Activated CD8-positive, alpha-beta T cell treated with anti-CD3 and anti-CD28 coated beads, Interleukin-2, amount 10 ng/mL, durations not matched to agents 7 days and 5 days (primary cell): ENCODE data around the gene APLF. TPM values are rescaled to one million over a fixed set of nuclear protein-coding genes. Genes with fewer than 3 reads are reported as not detected.
"Not testable (repeated sequence)": the region's sequence is repeated elsewhere in the genome, so short reads cannot be mapped to it uniquely, and the experiment has no call there.

Experiments
- ATAC-seq: fragments of 150-1000 bp; cut with Tn5 transposase; one replicate; pipeline ENCODE4 v1.10.0; 2021; ENCODE audit warnings: moderate library complexity
- CTCF ChIA-PET: fragments of 350-600 bp; sonication (Branson Sonifier 250); formaldehyde crosslinking; loops from one replicate; lab custom pipeline; 2021; ENCODE audit warnings: antibody characterized with exemption; lab: Charles Lee
- POLR2A ChIA-PET: fragments of 350-600 bp; sonication (Branson Sonifier 250); formaldehyde crosslinking; loops from one replicate; lab custom pipeline; 2021; ENCODE audit warnings: antibody characterized with exemption; lab: Charles Lee
- DNase-seq: peaks from one replicate; pipeline ENCODE4 v3.0.0-alpha.2; 2020
- H3K27ac Mint-ChIP-seq: one replicate; pipeline ENCODE4 v1.8.0; 2021; ENCODE audit warnings: mild to moderate bottlenecking, mixed read lengths
- H3K27me3 Mint-ChIP-seq: one replicate; pipeline ENCODE4 v1.8.0; 2021; ENCODE audit warnings: low read depth, mixed read lengths
- H3K36me3 Mint-ChIP-seq: one replicate; pipeline ENCODE4 v1.8.0; 2021; ENCODE audit warnings: low read depth, mixed read lengths
- H3K4me1 Mint-ChIP-seq: one replicate; pipeline ENCODE4 v1.8.0; 2021; ENCODE audit warnings: low read depth, mixed read lengths
- H3K4me3 Mint-ChIP-seq: one replicate; pipeline ENCODE4 v1.8.0; 2021; ENCODE audit warnings: mild to moderate bottlenecking, mixed read lengths
- H3K9me3 Mint-ChIP-seq: one replicate; pipeline ENCODE4 v1.8.0; 2022; ENCODE audit warnings: mixed read lengths; ENCODE audit not compliant: insufficient read depth
- total RNA-seq, 2 experiments: library from RNA; stranded (reverse); gene quantifications; one replicate each; pipeline ENCODE4 v1.2.3, GENCODE V29; 2021

APLF gene
- total RNA-seq, 2 experiments from 2014 or later = 2.2 to 2.6 TPM

GRCh38 chr2:68446425-68446824 is 21.0 kb upstream of the APLF start:
- H3K27ac Mint-ChIP-seq, DNase-seq, CTCF ChIA-PET: not testable (repeated sequence)

GRCh38 chr2:68447118-68447517 is 20.3 kb upstream of the APLF start:
- Mint-ChIP-seq H3K27ac (no peak overlapping the region), H3K4me3 (no peak overlapping the region), H3K27me3 (peaks cover 7% of the 10 kb centered on the region), H3K4me1 (peaks cover under 1% of the 10 kb centered on the region), H3K9me3 (no peaks in the 10 kb centered on the region), H3K36me3 (no peaks in the 10 kb centered on the region)
- DNase-seq (no peak), ATAC-seq (no peak)
- POLR2A ChIA-PET = no interaction called here
- CTCF ChIA-PET = no interaction called here

More at GRCh38 chr2:68446425-68446824, 21.0 kb upstream of the APLF start:
- H3K27me3 Mint-ChIP-seq, ATAC-seq, H3K9me3 Mint-ChIP-seq, H3K4me1 Mint-ChIP-seq, H3K36me3 Mint-ChIP-seq, POLR2A ChIA-PET, H3K4me3 Mint-ChIP-seq: not testable (repeated sequence)

GRCh38 chr2:68448671-68449653 is 18.4 kb upstream of the APLF start:
- CTCF ChIA-PET = no interaction called here
- no peaks in the 10 kb centered on the region for H3K36me3 Mint-ChIP-seq
- peak; percentile 63 for ATAC-seq
- POLR2A ChIA-PET = no interaction called here
- peaks cover 5% of the 10 kb centered on the region for H3K4me1 Mint-ChIP-seq
- DNase-seq = peak; percentile 55
- no peaks in the 10 kb centered on the region for H3K9me3 Mint-ChIP-seq
- H3K4me3 Mint-ChIP-seq = no peak overlapping the region
- peaks cover 2% of the 10 kb centered on the region for H3K27me3 Mint-ChIP-seq
- no peak overlapping the region for H3K27ac Mint-ChIP-seq

GRCh38 chr2:68452158-68452900 is 15.1 kb upstream of the APLF start:
- no peaks in the 10 kb centered on the region for H3K9me3 Mint-ChIP-seq
- peaks cover 5% of the 10 kb centered on the region for H3K4me1 Mint-ChIP-seq
- POLR2A ChIA-PET = no interaction called here
- H3K27me3 Mint-ChIP-seq = no peaks in the 10 kb centered on the region
- no peak overlapping the region for H3K4me3 Mint-ChIP-seq
- DNase-seq (no peak), ATAC-seq (no peak)
- H3K36me3 Mint-ChIP-seq = no peaks in the 10 kb centered on the region
- CTCF ChIA-PET = interaction anchor here (1.0 to 2.4 kb wide), 6 partner anchors 9 to 473 kb away, joined by 3 to 21 read pairs (median 7); partner anchors contain the start of gene FBXO48
- H3K27ac Mint-ChIP-seq = no peak overlapping the region

- DNase-seq = no peak
- peak; percentile 45 for ATAC-seq
- Mint-ChIP-seq H3K9me3 (no peaks in the 10 kb centered on the region), H3K4me1 (peaks cover 5% of the 10 kb centered on the region), H3K36me3 (no peaks in the 10 kb centered on the region), H3K4me3 (no peak overlapping the region), H3K27me3 (no peaks in the 10 kb centered on the region), H3K27ac (no peak overlapping the region)
- ChIA-PET POLR2A (interaction anchor here (1.0 kb wide), 1 partner anchor 13 kb away, joined by 5 read pairs; the partner anchor contains the start of genes APLF and FBXO48), CTCF (interaction anchor here (1.0 to 2.4 kb wide), 6 partner anchors 10 to 471 kb away, joined by 3 to 21 read pairs (median 7); partner anchors contain the start of gene FBXO48)
Observed at GRCh38 chr2:68453761-68454360, 13.5 kb upstream of the APLF start.

- ChIA-PET CTCF (interaction anchor here (2.4 kb wide), 1 partner anchor 12 kb away, joined by 20 read pairs; no protein-coding TSS in a partner anchor), POLR2A (no interaction called here)
- no peak for ATAC-seq
- Mint-ChIP-seq H3K36me3 (no peaks in the 10 kb centered on the region), H3K4me1 (peaks cover 5% of the 10 kb centered on the region), H3K27me3 (no peaks in the 10 kb centered on the region), H3K4me3 (no peak overlapping the region), H3K9me3 (no peaks in the 10 kb centered on the region), H3K27ac (no peak overlapping the region)
- DNase-seq = no peak
Observed at GRCh38 chr2:68454719-68455118, 12.7 kb upstream of the APLF start.

- POLR2A ChIA-PET = no interaction called here
- H3K4me1 Mint-ChIP-seq = peaks cover 5% of the 10 kb centered on the region
- no peak overlapping the region for H3K4me3 Mint-ChIP-seq
- CTCF ChIA-PET = interaction anchor here (0.9 to 1.4 kb wide), 4 partner anchors 9 to 253 kb away, joined by 3 to 5 read pairs (median 4); partner anchors contain the start of genes APLF and FBXO48
- DNase-seq (no peak), ATAC-seq (no peak)
- H3K9me3 Mint-ChIP-seq = no peaks in the 10 kb centered on the region
- no peaks in the 10 kb centered on the region for H3K27me3 Mint-ChIP-seq
- no peaks in the 10 kb centered on the region for H3K36me3 Mint-ChIP-seq
- H3K27ac Mint-ChIP-seq = no peak overlapping the region
Observed at GRCh38 chr2:68456198-68456597, 11.2 kb upstream of the APLF start.

GRCh38 chr2:68458981-68459380 is 8.4 kb upstream of the APLF start:
- DNase-seq (no peak), ATAC-seq (no peak)
- Mint-ChIP-seq H3K27ac (no peak overlapping the region), H3K4me3 (no peak overlapping the region), H3K9me3 (no peaks in the 10 kb centered on the region), H3K36me3 (no peaks in the 10 kb centered on the region), H3K27me3 (no peaks in the 10 kb centered on the region), H3K4me1 (no peaks in the 10 kb centered on the region)
- ChIA-PET POLR2A (no interaction called here), CTCF (no interaction called here)

- DNase-seq (no peak), ATAC-seq (no peak)
- Mint-ChIP-seq H3K4me3 (no peak overlapping the region), H3K9me3 (no peaks in the 10 kb centered on the region), H3K27ac (no peak overlapping the region), H3K36me3 (peaks cover 7% of the 10 kb centered on the region), H3K27me3 (no peaks in the 10 kb centered on the region), H3K4me1 (peaks cover 21% of the 10 kb centered on the region)
- ChIA-PET POLR2A (no interaction called here), CTCF (interaction anchor here (0.5 to 7.0 kb wide), 66 partner anchors 9 to 1672 kb away, joined by 3 to 113 read pairs (median 5); no protein-coding TSS in a partner anchor)
Observed at GRCh38 chr2:68463287-68463877, 4.0 kb upstream of the APLF start.

GRCh38 chr2:68464651-68465050 is 2.7 kb upstream of the APLF start:
- H3K36me3 Mint-ChIP-seq = peaks cover 7% of the 10 kb centered on the region
- no peak overlapping the region for H3K4me3 Mint-ChIP-seq
- DNase-seq = no peak
- H3K9me3 Mint-ChIP-seq = no peaks in the 10 kb centered on the region
- H3K27me3 Mint-ChIP-seq = no peaks in the 10 kb centered on the region
- no peak overlapping the region for H3K27ac Mint-ChIP-seq
- no peak for ATAC-seq
- CTCF ChIA-PET = interaction anchor here (0.8 to 7.0 kb wide), 20 partner anchors 9 to 461 kb away, joined by 3 to 113 read pairs (median 18); no protein-coding TSS in a partner anchor
- POLR2A ChIA-PET = interaction anchor here (0.6 to 0.7 kb wide), 2 partner anchors 201 to 245 kb away, joined by 3 to 4 read pairs; no protein-coding TSS in a partner anchor
- peaks cover 31% of the 10 kb centered on the region for H3K4me1 Mint-ChIP-seq
